Measurements from ENCODE around the gene JAG2.
A peak's percentile ranks its signal among the peaks of the same experiment; 100 is the strongest.

GRCh38 chr14:105168979-105169507, 467 bp upstream of the JAG2 start:
- TF ChIP-seq CTCF (IDR thresholded peaks at IDR 0.05) (peak; percentile 20 to 38 (median 32)), POLR2A (IDR thresholded peaks at IDR 0.05) (no peak)
